Testis (tissue), 3 donors: ENCODE measurements around the gene MS4A18. TPM values are rescaled to one million over a fixed set of nuclear protein-coding genes. Genes with fewer than 3 reads are reported as not detected.

Experiments
- DNase-seq: peaks from one replicate; pipeline ENCODE4 v3.0.0-alpha.2; 2019
- H3K27ac ChIP-seq, 2 donors: fragments of 200-600 bp; sonication (generic); one replicate each; pipeline ENCODE4 v1.5.1; 2019
- H3K27me3 ChIP-seq: fragments of 200-600 bp; sonication (generic); one replicate; pipeline ENCODE4 v1.5.1; 2019
- H3K36me3 ChIP-seq: fragments of 200-600 bp; sonication (generic); one replicate; pipeline ENCODE4 v1.5.1; 2017; ENCODE audit warnings: low read depth; ENCODE audit errors: missing control alignments
- H3K4me1 ChIP-seq: fragments of 200-600 bp; sonication (generic); one replicate; pipeline ENCODE4 v1.5.1; 2019
- H3K4me3 ChIP-seq, 2 donors: fragments of 200-600 bp; sonication (generic); one replicate each; pipeline ENCODE4 v1.5.1; 2017 to 2019
- H3K9me3 ChIP-seq: fragments of 200-600 bp; sonication (generic); one replicate; pipeline ENCODE4 v1.5.1; 2017
- CTCF ChIP-seq, 3 experiments: fragments of 450-650 bp in 2 of 3; fragments of 200-600 bp in 1 of 3; sonication (generic) in 1 of 3; IDR thresholded peaks; one replicate each; pipeline ENCODE4 v1.5.1; 2016 to 2019; ENCODE audit warnings: antibody characterized with exemption in 3 of 3, mild to moderate bottlenecking in 2 of 3, moderate library complexity in 1 of 3
- POLR2A ChIP-seq: fragments of 450-650 bp; IDR thresholded peaks from one replicate; pipeline ENCODE4 v1.6.1; 2017; ENCODE audit warnings: antibody characterized with exemption, mild to moderate bottlenecking, moderate library complexity
- WGBS, 2 donors: methylation state at CpG; one replicate each; pipeline ENCODE4 v1.1.5; 2018; 5-methylcytosine and 5-hydroxymethylcytosine counted together
- intact Hi-C: fragments of 100-400 bp; cut with DNase I; formaldehyde crosslinking; loops from one replicate; pipeline ENCODE4 v1.15.1; 2023; ENCODE audit warnings: low total_unique reads
- polyA plus RNA-seq: library from polyadenylated mRNA; stranded (reverse); fragments of 350-450 nt; fragmentation: Illumina TruSeq; extraction: RNeasy Lipid Tissue Mini Kit (QIAGEN cat#74804); gene quantifications from one replicate; pipeline ENCODE4 v1.2.3, GENCODE V29; 2014; ENCODE audit warnings: low read depth, low replicate concordance; ENCODE audit not compliant: insufficient read depth
- total RNA-seq, 2 donors: library from RNA; depleted of rRNA; stranded (reverse); fragments of >200 nt; gene quantifications; one replicate each; pipeline ENCODE4 v1.2.3, GENCODE V29; 2016

The MS4A18 gene
- total and polyA plus RNA-seq, 3 donors from 2014 or later, result 0.50 to 0.96 TPM; not detected in 1

GRCh38 chr11:60772666-60773065 lies 48.1 kb downstream of the MS4A18 start:
- Histone ChIP-seq H3K27ac (no peak overlapping the region), H3K4me3 (no peak overlapping the region), H3K36me3 (no peaks in the 10 kb centered on the region), H3K4me1 (peaks cover 12% of the 10 kb centered on the region), H3K9me3 (no peaks in the 10 kb centered on the region), H3K27me3 (no peaks in the 10 kb centered on the region)
- intact Hi-C loops, result no loop called here
- WGBS, 2 donors, result 74 to 81% methylated on average over 3 to 8 of the region's 8 CpGs
- no peak for DNase-seq
- TF ChIP-seq POLR2A (no peak), CTCF (IDR thresholded peaks at IDR 0.05) (no peak)

- H3K36me3 ChIP-seq, result no peaks in the 10 kb centered on the region
- H3K27me3 ChIP-seq, result no peaks in the 10 kb centered on the region
- H3K27ac ChIP-seq, result no peak overlapping the region
- 84 to 85% methylated on average over 13 of the region's 13 CpGs for WGBS, 2 donors
- peaks cover 12% of the 10 kb centered on the region for H3K4me1 ChIP-seq
- H3K9me3 ChIP-seq, result no peaks in the 10 kb centered on the region
- no peak for DNase-seq
- H3K4me3 ChIP-seq, result no peak overlapping the region
- TF ChIP-seq POLR2A (no peak), CTCF (IDR thresholded peaks at IDR 0.05) (no peak)
- intact Hi-C loops, result no loop called here
Measured at GRCh38 chr11:60774726-60775125, 50.2 kb downstream of the MS4A18 start.

- Histone ChIP-seq H3K4me3 (no peak overlapping the region), H3K36me3 (no peaks in the 10 kb centered on the region), H3K27me3 (no peaks in the 10 kb centered on the region), H3K4me1 (peaks cover 12% of the 10 kb centered on the region), H3K27ac (no peak overlapping the region), H3K9me3 (no peaks in the 10 kb centered on the region)
- WGBS, 2 donors, result 5 to 13% methylated on average over 15 of the region's 15 CpGs
- intact Hi-C loops, result no loop called here
- peak; percentile 91 to 95 (median 94) for TF ChIP-seq CTCF (IDR thresholded peaks at IDR 0.05)
- no peak for TF ChIP-seq POLR2A
- DNase-seq, result peak; percentile 95
Measured at GRCh38 chr11:60775420-60775961, 51.0 kb downstream of the MS4A18 start.

- 71 to 90% methylated on average over 4 of the region's 4 CpGs for WGBS, 2 donors
- Histone ChIP-seq H3K4me1 (peaks cover 12% of the 10 kb centered on the region), H3K4me3 (no peak overlapping the region), H3K27me3 (no peaks in the 10 kb centered on the region), H3K9me3 (no peaks in the 10 kb centered on the region), H3K36me3 (no peaks in the 10 kb centered on the region), H3K27ac (no peak overlapping the region)
- TF ChIP-seq CTCF (IDR thresholded peaks at IDR 0.05) (no peak), POLR2A (no peak)
- no peak for DNase-seq
- intact Hi-C loops, result no loop called here
Measured at GRCh38 chr11:60776167-60776566, 51.6 kb downstream of the MS4A18 start.

GRCh38 chr11:60777106-60777505 lies 52.6 kb downstream of the MS4A18 start:
- WGBS, 2 donors, result 74 to 75% methylated on average over 4 of the region's 4 CpGs
- TF ChIP-seq CTCF (IDR thresholded peaks at IDR 0.05) (no peak), POLR2A (no peak)
- no peaks in the 10 kb centered on the region for H3K36me3 ChIP-seq
- intact Hi-C loops, result no loop called here
- no peaks in the 10 kb centered on the region for H3K9me3 ChIP-seq
- no peak overlapping the region for H3K4me3 ChIP-seq
- H3K27ac ChIP-seq, result no peak overlapping the region
- peaks cover 12% of the 10 kb centered on the region for H3K4me1 ChIP-seq
- no peaks in the 10 kb centered on the region for H3K27me3 ChIP-seq
- no peak for DNase-seq
